Body of pancreas (tissue), 4 donors: Measurements from ENCODE around the gene SH3PXD2A. TPM values are rescaled to one million over a fixed set of nuclear protein-coding genes. Genes with fewer than 3 reads are reported as not detected.

ENCODE experiments used
- ATAC-seq: fragments of 150-250 bp; one replicate; pipeline ENCODE4 v1.9.1; 2016
- DNase-seq, 4 donors: peaks; one replicate each; pipeline ENCODE4 v3.0.0-alpha.2; 2019
- H3K27ac ChIP-seq, 4 donors: fragments of 200-600 bp; sonication (generic); 1 replicate in 3 of 4; 2 replicates in 1 of 4; pipeline versions ENCODE4 v1.5.1 to v1.6.1; 2016 to 2019; ENCODE audit warnings: mild to moderate bottlenecking in 1 of 4, mixed read lengths in 1 of 4, moderate library complexity in 1 of 4
- H3K27me3 ChIP-seq, 2 donors: fragments of 200-600 bp; sonication (generic); one replicate each; pipeline ENCODE4 v1.6.0; 2016; ENCODE audit warnings: mild to moderate bottlenecking in 1 of 2
- H3K36me3 ChIP-seq, 2 donors: fragments of 200-600 bp; sonication (generic); replicated peaks in 1 of 2; 2 replicates each; pipeline ENCODE4 v1.5.1; 2016; ENCODE audit warnings: low read depth in 2 of 2; ENCODE audit not compliant: insufficient read depth in 1 of 2
- H3K4me1 ChIP-seq: fragments of 200-600 bp; sonication (generic); one replicate; pipeline ENCODE4 v1.6.0; 2016
- H3K4me3 ChIP-seq, 2 donors: fragments of 200-600 bp; sonication (generic); 1 replicate in 1 of 2; 2 replicates in 1 of 2; pipeline ENCODE4 v1.5.1; 2016 to 2019
- H3K9me3 ChIP-seq, 3 donors: fragments of 200-600 bp; sonication (generic); 1 replicate in 2 of 3; 2 replicates in 1 of 3; pipeline ENCODE4 v1.5.1; 2016
- POLR2A ChIP-seq, 3 donors: fragments of 450-650 bp; IDR thresholded peaks; one replicate each; pipeline ENCODE4 v1.6.1; 2016; ENCODE audit warnings: antibody characterized with exemption in 3 of 3, mild to moderate bottlenecking in 2 of 3
- WGBS, 2 donors: methylation state at CpG; one replicate each; pipeline ENCODE4 v1.1.5; 2017; 5-methylcytosine and 5-hydroxymethylcytosine counted together
- intact Hi-C: fragments of 100-400 bp; cut with DNase I; formaldehyde crosslinking; loops from one replicate; pipeline ENCODE4 v1.15.1; 2023
- total RNA-seq, 2 donors: library from RNA; depleted of rRNA; stranded (reverse); fragments of >200 nt; gene quantifications; one replicate each; pipeline ENCODE4 v1.1.0, GENCODE V29; 2016
- TF ChIP-seq, protein P1 (sequence below), 7 experiments: fragments of 450-650 bp in 4 of 7; fragments of 200-600 bp in 3 of 7; sonication (generic) in 3 of 7; IDR thresholded peaks; one replicate each; pipeline ENCODE4 v1.5.1; 2016 to 2019; ENCODE audit warnings: antibody characterized with exemption in 7 of 7

SH3PXD2A gene
- total RNA-seq, 2 donors from 2014 or later = 7.3 to 9.9 TPM

DNA sequence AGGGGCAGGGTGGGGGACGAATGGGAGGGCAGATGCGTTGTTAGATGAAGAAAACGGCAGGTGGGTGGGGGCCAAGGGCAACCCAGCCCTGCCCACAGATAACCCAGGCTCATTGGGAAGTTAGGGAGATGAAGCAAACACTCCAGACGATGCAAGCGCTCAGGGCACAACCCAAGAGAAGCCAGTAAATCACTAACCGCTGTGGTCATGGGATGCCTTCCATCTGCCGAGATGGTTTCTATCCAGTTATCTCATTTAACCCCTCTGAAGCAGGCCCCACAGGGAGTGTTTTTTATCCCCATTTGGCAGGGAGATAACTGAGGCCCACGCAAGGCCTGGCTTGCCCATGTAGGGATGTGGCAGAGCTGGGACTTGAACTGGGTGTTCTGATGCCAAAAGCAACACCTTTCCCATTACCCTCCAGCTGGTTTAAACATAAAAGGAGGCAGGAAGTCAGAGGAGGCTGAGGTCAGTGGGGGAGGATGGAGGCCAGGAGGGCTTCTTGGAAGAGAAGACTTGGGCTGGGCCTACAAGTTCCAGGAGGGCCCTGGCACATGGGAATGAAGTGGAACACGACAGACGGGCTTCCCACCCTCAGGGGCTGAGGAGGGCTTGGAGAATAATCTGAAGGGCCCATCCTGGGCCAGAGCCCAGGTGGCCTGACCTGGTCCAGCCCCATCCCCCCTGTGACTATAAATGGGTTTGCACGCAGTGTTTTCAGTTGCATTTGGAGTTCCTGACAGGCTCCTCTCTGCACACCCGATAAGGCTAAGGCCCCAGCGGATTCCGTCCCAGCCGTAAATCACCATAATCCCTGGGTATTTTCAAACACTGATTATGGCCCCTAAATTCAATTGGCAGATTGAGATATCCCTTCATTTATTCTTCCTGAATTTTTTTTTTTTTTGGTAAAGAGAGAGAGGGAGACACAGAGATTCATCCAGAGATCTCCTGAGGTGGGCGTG lies 281.0 kb downstream of the SH3PXD2A start:
- Histone ChIP-seq H3K4me1 (peaks cover 44% of the 10 kb centered on the region), H3K27ac (no peak overlapping the region), H3K27me3 (no peaks in the 10 kb centered on the region), H3K9me3 (no peaks in the 10 kb centered on the region), H3K36me3 (no peaks in the 10 kb centered on the region), H3K4me3 (no peak overlapping the region)
- no peak for ATAC-seq
- DNase-seq = no peak
- intact Hi-C loops = no loop called here
- TF ChIP-seq, protein P1, sequence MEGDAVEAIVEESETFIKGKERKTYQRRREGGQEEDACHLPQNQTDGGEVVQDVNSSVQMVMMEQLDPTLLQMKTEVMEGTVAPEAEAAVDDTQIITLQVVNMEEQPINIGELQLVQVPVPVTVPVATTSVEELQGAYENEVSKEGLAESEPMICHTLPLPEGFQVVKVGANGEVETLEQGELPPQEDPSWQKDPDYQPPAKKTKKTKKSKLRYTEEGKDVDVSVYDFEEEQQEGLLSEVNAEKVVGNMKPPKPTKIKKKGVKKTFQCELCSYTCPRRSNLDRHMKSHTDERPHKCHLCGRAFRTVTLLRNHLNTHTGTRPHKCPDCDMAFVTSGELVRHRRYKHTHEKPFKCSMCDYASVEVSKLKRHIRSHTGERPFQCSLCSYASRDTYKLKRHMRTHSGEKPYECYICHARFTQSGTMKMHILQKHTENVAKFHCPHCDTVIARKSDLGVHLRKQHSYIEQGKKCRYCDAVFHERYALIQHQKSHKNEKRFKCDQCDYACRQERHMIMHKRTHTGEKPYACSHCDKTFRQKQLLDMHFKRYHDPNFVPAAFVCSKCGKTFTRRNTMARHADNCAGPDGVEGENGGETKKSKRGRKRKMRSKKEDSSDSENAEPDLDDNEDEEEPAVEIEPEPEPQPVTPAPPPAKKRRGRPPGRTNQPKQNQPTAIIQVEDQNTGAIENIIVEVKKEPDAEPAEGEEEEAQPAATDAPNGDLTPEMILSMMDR (IDR thresholded peaks at IDR 0.05) = no peak
- no peak for TF ChIP-seq POLR2A (IDR thresholded peaks at IDR 0.05)
- 87 to 88% methylated on average over 16 of the region's 16 CpGs for WGBS, 2 donors

DNA sequence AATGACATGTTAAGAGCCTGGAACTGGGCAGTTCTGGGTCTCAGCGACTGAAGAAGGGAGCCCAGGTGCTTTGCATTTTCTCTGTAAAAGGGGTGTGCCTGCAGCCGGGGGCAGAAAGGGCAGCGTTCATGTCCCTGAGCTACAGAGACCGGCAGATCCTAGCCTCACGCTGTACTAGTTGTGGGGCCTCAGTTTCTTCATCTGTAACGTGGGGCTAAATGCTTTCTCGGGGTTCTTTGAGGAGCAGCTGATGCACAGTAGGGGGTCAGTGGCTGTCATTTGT lies 282.2 kb downstream of the SH3PXD2A start:
- no peak overlapping the region for H3K4me3 ChIP-seq
- WGBS, 2 donors = 83 to 94% methylated on average over 7 of the region's 7 CpGs
- no peak overlapping the region for H3K27ac ChIP-seq
- peaks cover 34% of the 10 kb centered on the region for H3K4me1 ChIP-seq
- H3K9me3 ChIP-seq = no peaks in the 10 kb centered on the region
- no peaks in the 10 kb centered on the region for H3K27me3 ChIP-seq
- TF ChIP-seq, protein P1 (IDR thresholded peaks at IDR 0.05) = no peak
- TF ChIP-seq POLR2A (IDR thresholded peaks at IDR 0.05) = no peak
- no peak for ATAC-seq
- no peaks in the 10 kb centered on the region for H3K36me3 ChIP-seq
- intact Hi-C loops = no loop called here
- DNase-seq = no peak

DNA sequence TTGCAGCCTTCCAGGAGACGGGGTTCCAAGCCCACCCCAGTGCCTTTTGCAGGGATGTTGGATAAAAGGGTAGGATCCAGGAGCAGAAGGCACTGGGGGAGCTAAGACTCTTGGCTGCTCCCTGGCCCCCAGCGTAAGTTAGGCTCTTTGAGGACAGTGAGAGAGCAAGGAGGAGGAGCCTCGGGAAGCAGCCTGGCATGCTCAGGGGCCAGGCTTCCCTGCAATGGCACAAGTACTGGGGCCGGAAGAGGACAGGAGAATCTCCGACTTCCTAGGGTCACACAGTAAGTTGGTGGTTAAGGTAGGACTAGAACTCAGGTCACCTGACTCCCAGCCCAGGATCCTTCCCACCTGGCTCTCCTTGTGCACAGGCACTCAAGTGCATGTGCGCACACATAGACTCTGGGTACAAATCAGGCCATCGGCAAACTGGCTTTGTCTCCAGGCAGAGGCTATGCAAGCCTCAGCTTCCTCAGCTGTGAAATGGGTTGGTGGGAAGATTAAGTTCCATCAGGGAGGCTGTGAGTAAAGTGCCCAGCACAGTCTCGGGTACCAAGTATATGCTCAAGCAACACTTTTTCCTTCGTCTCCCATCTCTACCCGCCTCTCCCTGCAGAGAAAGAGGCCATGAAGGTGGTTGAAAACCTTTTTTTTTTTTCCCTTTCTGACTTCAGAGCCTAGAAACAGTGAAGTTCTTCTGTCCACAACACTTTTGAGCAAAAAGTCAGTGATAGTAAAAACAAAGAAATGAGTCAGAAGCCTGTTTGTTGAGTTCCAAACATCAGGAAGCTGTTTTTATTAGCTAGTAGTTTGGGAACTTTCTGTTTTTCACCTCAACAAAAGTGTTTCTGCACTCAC lies 282.8 kb downstream of the SH3PXD2A start:
- TF ChIP-seq POLR2A (IDR thresholded peaks at IDR 0.05) = no peak
- no peaks in the 10 kb centered on the region for H3K36me3 ChIP-seq
- H3K4me3 ChIP-seq = no peak overlapping the region
- peaks cover 34% of the 10 kb centered on the region for H3K4me1 ChIP-seq
- H3K27me3 ChIP-seq = no peaks in the 10 kb centered on the region
- no peak for ATAC-seq
- H3K9me3 ChIP-seq = no peaks in the 10 kb centered on the region
- H3K27ac ChIP-seq = no peak overlapping the region
- DNase-seq = no peak
- intact Hi-C loops = no loop called here
- 81 to 92% methylated on average over 9 of the region's 10 CpGs for WGBS, 2 donors

DNA sequence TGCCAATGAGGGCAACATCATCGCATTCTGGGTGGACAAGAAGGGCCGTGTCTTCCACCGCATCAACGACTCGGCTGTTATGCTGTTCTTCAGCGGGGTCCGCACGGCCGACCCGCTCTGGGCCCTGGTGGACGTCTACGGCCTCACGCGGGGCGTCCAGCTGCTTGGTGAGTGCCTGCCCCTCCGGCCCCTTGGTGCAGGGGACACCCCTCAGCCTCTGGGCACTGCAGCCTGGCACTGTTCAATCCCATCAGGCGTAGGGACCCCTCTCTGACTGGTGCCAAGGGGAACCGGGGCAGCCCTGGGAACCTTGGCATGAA lies 283.8 kb downstream of the SH3PXD2A start:
- intact Hi-C loops = no loop called here
- Histone ChIP-seq H3K27ac (no peak overlapping the region), H3K4me3 (no peak overlapping the region), H3K36me3 (no peaks in the 10 kb centered on the region), H3K4me1 (peaks cover 27% of the 10 kb centered on the region), H3K9me3 (no peaks in the 10 kb centered on the region), H3K27me3 (no peaks in the 10 kb centered on the region)
- TF ChIP-seq POLR2A (IDR thresholded peaks at IDR 0.05) = no peak
- TF ChIP-seq, protein P1 (IDR thresholded peaks at IDR 0.05) = no peak
- WGBS, 2 donors = 95% methylated on average over 8 to 15 of the region's 18 CpGs
- ATAC-seq (no peak), DNase-seq (no peak)

DNA sequence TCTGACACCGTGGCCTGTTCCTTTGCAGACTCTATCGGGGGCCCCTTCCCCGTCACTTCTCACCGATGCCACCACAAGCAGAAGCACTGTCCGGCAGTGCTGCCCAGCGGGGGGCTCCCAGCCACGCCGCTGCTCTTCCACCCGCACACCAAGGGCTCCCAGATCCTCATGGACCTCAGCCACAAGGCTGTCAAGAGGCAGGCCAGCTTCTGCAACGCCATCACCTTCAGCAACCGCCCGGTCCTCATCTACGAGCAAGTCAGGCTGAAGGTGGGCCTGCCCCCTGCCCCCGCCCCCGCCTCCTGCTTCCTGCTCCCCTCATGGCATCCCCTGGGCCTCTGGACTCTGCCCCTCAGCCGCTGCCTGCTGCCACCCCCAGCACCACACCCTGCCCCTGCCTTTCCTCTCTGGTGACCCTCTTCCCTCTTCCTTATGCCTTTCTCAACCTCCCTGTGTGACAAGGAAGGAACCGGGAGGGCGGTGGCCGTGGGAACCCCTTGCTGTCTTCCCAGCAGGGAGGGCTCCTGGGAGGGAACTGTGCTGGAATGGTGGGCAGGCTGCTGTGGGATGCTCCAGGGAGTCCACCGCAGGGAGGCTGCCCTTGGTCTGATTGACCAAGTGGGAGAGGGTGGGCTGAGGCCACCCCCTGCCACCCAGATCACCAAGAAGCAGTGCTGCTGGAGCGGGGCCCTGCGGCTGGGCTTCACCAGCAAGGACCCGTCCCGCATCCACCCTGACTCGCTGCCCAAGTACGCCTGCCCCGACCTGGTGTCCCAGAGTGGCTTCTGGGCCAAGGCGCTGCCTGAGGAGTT lies 284.3 kb downstream of the SH3PXD2A start:
- DNase-seq (no peak), ATAC-seq (no peak)
- TF ChIP-seq, protein P1 (IDR thresholded peaks at IDR 0.05) = no peak
- no peak for TF ChIP-seq POLR2A (IDR thresholded peaks at IDR 0.05)
- Histone ChIP-seq H3K27ac (no peak overlapping the region), H3K9me3 (no peaks in the 10 kb centered on the region), H3K27me3 (no peaks in the 10 kb centered on the region), H3K4me3 (no peak overlapping the region), H3K36me3 (no peaks in the 10 kb centered on the region), H3K4me1 (peaks cover 22% of the 10 kb centered on the region)
- 90 to 92% methylated on average over 16 to 28 of the region's 28 CpGs for WGBS, 2 donors
- intact Hi-C loops = no loop called here
